Loucy (cell line): ENCODE measurements around the gene USP47.
"Not testable (repeated sequence)": the region's sequence is repeated elsewhere in the genome, so short reads cannot be mapped to it uniquely, and the experiment has no call there.

Experiments
- H2AFZ ChIP-seq: fragments of 200-600 bp; sonication (generic); 2 replicates; pipeline ENCODE4 v1.6.0; 2016; ENCODE audit warnings: antibody characterized with exemption, mild to moderate bottlenecking, low read length, moderate library complexity
- H3F3A ChIP-seq: fragments of 200-600 bp; 2 replicates; pipeline ENCODE4 v1.6.0; 2016; ENCODE audit warnings: antibody characterized with exemption, low read depth, mild to moderate bottlenecking
- H3K27me3 ChIP-seq: fragments of 200-600 bp; sonication (generic); 2 replicates; pipeline ENCODE4 v1.6.1; 2014; ENCODE audit warnings: low read length, mild to moderate bottlenecking; ENCODE audit not compliant: insufficient read depth, poor library complexity, severe bottlenecking
- H3K36me3 ChIP-seq: fragments of 200-600 bp; sonication (generic); 2 replicates; pipeline ENCODE4 v1.6.1; 2016; ENCODE audit warnings: low read length; ENCODE audit not compliant: insufficient read depth
- H3K4me1 ChIP-seq: fragments of 200-600 bp; sonication (generic); 2 replicates; pipeline ENCODE4 v1.5.1; 2014; ENCODE audit warnings: low read length, mild to moderate bottlenecking; ENCODE audit not compliant: insufficient read depth, poor library complexity, severe bottlenecking
- H3K4me2 ChIP-seq: fragments of 200-600 bp; sonication (generic); 2 replicates; pipeline ENCODE4 v1.6.0; 2014; ENCODE audit warnings: antibody characterized with exemption, low read length, low read depth, mild to moderate bottlenecking; ENCODE audit not compliant: poor library complexity, severe bottlenecking
- H3K4me3 ChIP-seq: fragments of 200-600 bp; sonication (generic); 2 replicates; pipeline ENCODE4 v1.5.1; 2014; ENCODE audit warnings: low read length, mild to moderate bottlenecking, mixed read lengths; ENCODE audit not compliant: poor library complexity, severe bottlenecking
- H3K79me2 ChIP-seq: fragments of 200-600 bp; sonication (generic); 2 replicates; pipeline ENCODE4 v1.6.1; 2014; ENCODE audit warnings: low read length; ENCODE audit not compliant: insufficient read depth
- H3K9ac ChIP-seq: fragments of 200-600 bp; sonication (generic); 2 replicates; pipeline ENCODE4 v1.6.0; 2014; ENCODE audit warnings: mild to moderate bottlenecking, low read depth, low read length, moderate library complexity; ENCODE audit not compliant: poor library complexity, severe bottlenecking
- H3K9me2 ChIP-seq: fragments of 200-600 bp; sonication (generic); replicated peaks from 2 replicates; pipeline ENCODE4 v1.6.1; 2016; ENCODE audit warnings: low read depth, low read length, mixed read lengths
- H3K9me3 ChIP-seq: fragments of 200-600 bp; sonication (generic); 2 replicates; pipeline ENCODE4 v1.6.1; 2014; ENCODE audit warnings: mild to moderate bottlenecking, antibody characterized with exemption, low read length, low read depth; ENCODE audit not compliant: insufficient read depth
- H4K20me1 ChIP-seq: fragments of 200-600 bp; sonication (generic); 2 replicates; pipeline ENCODE4 v1.6.0; 2014; ENCODE audit warnings: antibody characterized with exemption, low read length, mild to moderate bottlenecking; ENCODE audit not compliant: insufficient read depth, poor library complexity, severe bottlenecking
- CTCF ChIP-seq: fragments of 200-600 bp; sonication (generic); conservative IDR thresholded peaks from 2 replicates; pipeline ENCODE4 v1.5.1; 2014; ENCODE audit warnings: mild to moderate bottlenecking, antibody characterized with exemption, low read length
- EZH2phosphoT487 ChIP-seq: fragments of 200-600 bp; IDR thresholded peaks from 2 replicates; pipeline ENCODE4 v1.6.1; 2018; ENCODE audit warnings: antibody characterized with exemption, mild to moderate bottlenecking, moderate library complexity, borderline replicate concordance

The USP47 gene

GRCh38 chr11:11827272-11827671, 14.5 kb upstream of the USP47 start:
- H3K36me3 ChIP-seq = no peaks in the 10 kb centered on the region
- H3K79me2 ChIP-seq = no peaks in the 10 kb centered on the region
- no peak overlapping the region for H2AFZ ChIP-seq
- no peaks in the 10 kb centered on the region for H3K27me3 ChIP-seq
- no peaks in the 10 kb centered on the region for H3K9me3 ChIP-seq
- H4K20me1 ChIP-seq = no peaks in the 10 kb centered on the region
- no peaks in the 10 kb centered on the region for H3F3A ChIP-seq
- H3K4me2 ChIP-seq = no peak overlapping the region
- H3K9ac ChIP-seq = no peak overlapping the region
- H3K4me1 ChIP-seq = no peaks in the 10 kb centered on the region
- H3K9me2 ChIP-seq = no peaks in the 10 kb centered on the region
- TF ChIP-seq EZH2phosphoT487 (no peak), CTCF (no peak)
- H3K4me3 ChIP-seq = no peak overlapping the region

- H3K4me2 ChIP-seq, H3K9ac ChIP-seq, H3K4me3 ChIP-seq, H3K36me3 ChIP-seq, H3K27me3 ChIP-seq, H3F3A ChIP-seq, H2AFZ ChIP-seq, H4K20me1 ChIP-seq, H3K9me2 ChIP-seq, H3K9me3 ChIP-seq, H3K79me2 ChIP-seq, H3K4me1 ChIP-seq: not testable (repeated sequence)
These were observed 10.4 kb upstream of the USP47 start for GRCh38 chr11:11831406-11831805.

DNA sequence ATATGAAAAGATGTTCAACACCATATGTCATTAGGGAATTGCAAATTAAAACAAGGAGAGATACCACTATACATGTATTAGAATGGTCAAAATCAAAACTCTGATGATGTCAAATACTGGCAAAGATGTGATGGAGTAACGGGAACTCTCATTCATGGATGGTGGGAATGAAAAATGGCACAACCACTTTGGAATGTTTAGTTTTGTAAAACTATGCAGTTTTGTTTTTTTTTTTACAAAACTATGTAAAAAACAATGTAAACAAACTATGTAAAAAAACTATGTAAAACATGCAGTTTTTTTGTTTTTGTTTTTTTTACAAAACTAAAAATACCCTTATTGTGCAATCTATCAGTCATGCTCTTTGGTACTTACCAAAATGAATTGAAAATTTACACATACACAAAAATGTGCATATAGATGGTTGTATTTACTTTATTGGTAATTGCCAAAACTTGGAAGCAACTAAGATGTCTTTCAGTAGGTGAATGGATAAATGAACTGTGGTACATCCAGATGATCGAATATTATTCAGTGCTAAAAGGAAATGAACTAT, 5.0 kb upstream of the USP47 start:
- Histone ChIP-seq H3K27me3 (no peaks in the 10 kb centered on the region), H3K9me3 (no peaks in the 10 kb centered on the region), H3K4me2 (no peak overlapping the region), H3K9me2 (no peaks in the 10 kb centered on the region), H4K20me1 (no peaks in the 10 kb centered on the region), H3K4me1 (peaks cover 6% of the 10 kb centered on the region), H3K9ac (no peak overlapping the region), H2AFZ (no peak overlapping the region), H3F3A (no peaks in the 10 kb centered on the region), H3K36me3 (no peaks in the 10 kb centered on the region), H3K79me2 (no peaks in the 10 kb centered on the region), H3K4me3 (no peak overlapping the region)
- no peak for TF ChIP-seq EZH2phosphoT487
- TF ChIP-seq CTCF = no peak

DNA sequence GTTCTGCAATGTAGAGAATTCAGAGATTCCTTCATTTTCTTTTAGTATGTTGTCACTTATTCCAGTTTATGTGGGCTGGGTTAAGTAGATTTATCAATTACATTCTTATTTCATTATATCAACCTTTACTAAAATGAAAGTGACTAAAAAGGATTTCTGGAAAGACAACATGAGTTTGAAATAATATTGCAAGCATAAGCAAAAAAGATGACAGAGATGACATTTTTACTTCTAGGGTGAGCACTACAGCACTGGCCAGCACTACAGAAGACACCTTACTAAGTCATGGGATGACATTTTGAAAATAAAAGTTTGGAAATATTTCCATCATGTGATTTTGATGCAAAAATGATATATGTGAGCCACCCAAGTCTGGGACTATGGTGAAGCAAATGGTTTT, 2.1 kb upstream of the USP47 start:
- H4K20me1 ChIP-seq = peaks cover 22% of the 10 kb centered on the region
- H3K9ac ChIP-seq = no peak overlapping the region
- no peaks in the 10 kb centered on the region for H3K27me3 ChIP-seq
- peaks cover 21% of the 10 kb centered on the region for H3K4me1 ChIP-seq
- no peak overlapping the region for H3K4me3 ChIP-seq
- no peaks in the 10 kb centered on the region for H3K9me2 ChIP-seq
- no peaks in the 10 kb centered on the region for H3K9me3 ChIP-seq
- H3K79me2 ChIP-seq = peaks cover 29% of the 10 kb centered on the region
- H3K36me3 ChIP-seq = no peaks in the 10 kb centered on the region
- no peak overlapping the region for H3K4me2 ChIP-seq
- H3F3A ChIP-seq = no peaks in the 10 kb centered on the region; the same call in 1 of the 2 replicates
- TF ChIP-seq CTCF = no peak
- no peak overlapping the region for H2AFZ ChIP-seq
